Osteoblast (primary cell): ENCODE measurements around the gene NLGN1. TPM values are rescaled to one million over a fixed set of nuclear protein-coding genes. Genes with fewer than 3 reads are reported as not detected.

ENCODE experiments used
- DNase-seq: peaks from one replicate; pipeline ENCODE4 v3.0.0; 2011; ENCODE audit warnings: low spot score, mixed read lengths; ENCODE audit not compliant: insufficient read length; ENCODE audit errors: missing footprints
- H2AFZ ChIP-seq: 2 replicates; pipeline ENCODE4 v1.6.0; 2011; ENCODE audit warnings: mild to moderate bottlenecking, low read length
- H3K27ac ChIP-seq: 2 replicates; pipeline ENCODE4 v1.5.1; 2011; ENCODE audit warnings: mild to moderate bottlenecking, low read depth, low read length, moderate library complexity
- H3K27me3 ChIP-seq: 2 replicates; pipeline ENCODE4 v1.6.0; 2012; ENCODE audit warnings: mild to moderate bottlenecking, control low read depth, inconsistent platforms, low read length, moderate library complexity; ENCODE audit not compliant: insufficient read depth
- H3K36me3 ChIP-seq: 2 replicates; pipeline ENCODE4 v1.5.1; 2011; ENCODE audit warnings: mild to moderate bottlenecking, low read length, control low read depth, moderate library complexity; ENCODE audit not compliant: insufficient read depth
- H3K4me1 ChIP-seq: 2 replicates; pipeline ENCODE4 v1.5.1; 2011; ENCODE audit warnings: mild to moderate bottlenecking, low read length, control low read depth, moderate library complexity; ENCODE audit not compliant: insufficient read depth
- H3K4me2 ChIP-seq: 2 replicates; pipeline ENCODE4 v1.6.0; 2011; ENCODE audit warnings: mild to moderate bottlenecking, low read length; ENCODE audit not compliant: insufficient read depth
- H3K4me3 ChIP-seq: fragments of 200-600 bp; sonication (generic); 3 replicates; pipeline ENCODE4 v1.5.1; 2012; ENCODE audit warnings: mild to moderate bottlenecking, low read length, inconsistent platforms; ENCODE audit not compliant: insufficient read depth
- H3K79me2 ChIP-seq: 2 replicates; pipeline ENCODE4 v1.6.0; 2012; ENCODE audit warnings: mild to moderate bottlenecking, low read length, control low read depth, inconsistent platforms; ENCODE audit not compliant: insufficient read depth
- H3K9me3 ChIP-seq: 2 replicates; pipeline ENCODE4 v1.5.1; 2011; ENCODE audit warnings: low read depth, low read length, control low read depth
- H4K20me1 ChIP-seq: 2 replicates; pipeline ENCODE4 v1.6.0; 2012; ENCODE audit warnings: mild to moderate bottlenecking, low read length, control low read depth; ENCODE audit not compliant: insufficient read depth
- total RNA-seq: library from RNA; depleted of rRNA; stranded (reverse); fragments of >200 nt; gene quantifications from 2 replicates; pipeline ENCODE4 v1.2.3, GENCODE V29; 2012
- TF ChIP-seq, protein P1 (sequence below): IDR thresholded peaks from 2 replicates; pipeline ENCODE4 v1.5.1; 2011; ENCODE audit warnings: mild to moderate bottlenecking, low read depth, low read length, moderate library complexity; ENCODE audit errors: extremely low read depth

Gene NLGN1
- total RNA-seq, 1 donor, result 9.0 TPM

DNA sequence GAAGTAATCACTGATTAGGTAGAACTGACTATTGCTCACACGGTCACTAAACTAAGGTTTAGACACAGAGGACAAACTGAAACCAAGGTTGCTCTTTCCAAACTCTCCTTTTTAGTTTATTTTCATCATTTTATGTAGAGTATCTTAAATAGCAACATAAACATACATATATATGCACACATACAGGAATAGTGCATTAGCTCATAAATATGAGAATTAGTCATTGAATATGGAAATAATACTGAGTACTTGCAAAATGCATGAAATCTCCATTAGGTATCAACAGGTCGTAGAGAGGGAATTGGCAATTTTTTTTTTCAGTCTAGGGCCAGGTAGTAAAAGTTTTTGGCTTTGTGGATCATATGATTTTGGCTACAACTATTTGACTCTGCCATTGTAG is 557.1 kb downstream of the NLGN1 start:
- Histone ChIP-seq H3K27me3 (no peaks in the 10 kb centered on the region), H3K4me3 (no peak overlapping the region), H3K27ac (no peak overlapping the region), H3K79me2 (no peaks in the 10 kb centered on the region), H3K4me2 (no peak overlapping the region), H3K9me3 (no peaks in the 10 kb centered on the region), H3K36me3 (no peaks in the 10 kb centered on the region), H4K20me1 (no peaks in the 10 kb centered on the region), H3K4me1 (no peaks in the 10 kb centered on the region), H2AFZ (no peak overlapping the region)
- DNase-seq, result no peak
- TF ChIP-seq, protein P1, sequence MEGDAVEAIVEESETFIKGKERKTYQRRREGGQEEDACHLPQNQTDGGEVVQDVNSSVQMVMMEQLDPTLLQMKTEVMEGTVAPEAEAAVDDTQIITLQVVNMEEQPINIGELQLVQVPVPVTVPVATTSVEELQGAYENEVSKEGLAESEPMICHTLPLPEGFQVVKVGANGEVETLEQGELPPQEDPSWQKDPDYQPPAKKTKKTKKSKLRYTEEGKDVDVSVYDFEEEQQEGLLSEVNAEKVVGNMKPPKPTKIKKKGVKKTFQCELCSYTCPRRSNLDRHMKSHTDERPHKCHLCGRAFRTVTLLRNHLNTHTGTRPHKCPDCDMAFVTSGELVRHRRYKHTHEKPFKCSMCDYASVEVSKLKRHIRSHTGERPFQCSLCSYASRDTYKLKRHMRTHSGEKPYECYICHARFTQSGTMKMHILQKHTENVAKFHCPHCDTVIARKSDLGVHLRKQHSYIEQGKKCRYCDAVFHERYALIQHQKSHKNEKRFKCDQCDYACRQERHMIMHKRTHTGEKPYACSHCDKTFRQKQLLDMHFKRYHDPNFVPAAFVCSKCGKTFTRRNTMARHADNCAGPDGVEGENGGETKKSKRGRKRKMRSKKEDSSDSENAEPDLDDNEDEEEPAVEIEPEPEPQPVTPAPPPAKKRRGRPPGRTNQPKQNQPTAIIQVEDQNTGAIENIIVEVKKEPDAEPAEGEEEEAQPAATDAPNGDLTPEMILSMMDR, result no peak

- no peaks in the 10 kb centered on the region for H3K9me3 ChIP-seq
- no peak overlapping the region for H3K27ac ChIP-seq
- H2AFZ ChIP-seq, result no peak overlapping the region
- no peaks in the 10 kb centered on the region for H3K36me3 ChIP-seq
- TF ChIP-seq, protein P1, result no peak
- DNase-seq, result no peak
- no peak overlapping the region for H3K4me3 ChIP-seq
- H3K79me2 ChIP-seq, result no peaks in the 10 kb centered on the region
- no peaks in the 10 kb centered on the region for H3K4me1 ChIP-seq
- no peak overlapping the region for H3K4me2 ChIP-seq
- no peaks in the 10 kb centered on the region for H3K27me3 ChIP-seq
- H4K20me1 ChIP-seq, result no peaks in the 10 kb centered on the region
Observed at GRCh38 chr3:173957646-173958045, 560.1 kb downstream of the NLGN1 start.

DNA sequence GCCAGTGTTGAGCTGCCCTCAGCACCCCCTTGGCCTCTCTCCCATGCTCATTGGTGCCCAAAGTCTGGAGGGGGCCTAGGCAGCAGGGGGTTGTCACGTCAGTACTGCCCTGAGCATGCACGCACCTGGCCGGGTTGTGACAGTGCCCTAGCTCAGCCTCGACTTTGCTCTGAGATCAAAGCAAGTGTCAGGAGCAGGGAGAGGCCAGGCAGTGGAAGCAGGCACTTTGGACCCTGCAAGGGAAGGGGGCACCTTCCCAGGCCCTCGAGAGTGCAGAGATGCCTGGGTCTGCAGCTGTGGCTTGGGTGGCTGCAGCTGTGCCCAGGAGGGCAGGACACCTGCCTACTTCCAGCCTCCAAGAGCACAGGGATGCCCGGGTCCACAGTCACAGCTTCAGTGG is 561.3 kb downstream of the NLGN1 start:
- DNase-seq, result no peak
- Histone ChIP-seq H3K4me1 (no peaks in the 10 kb centered on the region), H3K36me3 (no peaks in the 10 kb centered on the region), H3K79me2 (no peaks in the 10 kb centered on the region), H4K20me1 (no peaks in the 10 kb centered on the region), H2AFZ (no peak overlapping the region), H3K9me3 (no peaks in the 10 kb centered on the region), H3K27me3 (no peaks in the 10 kb centered on the region), H3K4me3 (no peak overlapping the region), H3K27ac (no peak overlapping the region), H3K4me2 (no peak overlapping the region)
- TF ChIP-seq, protein P1, result no peak

DNA sequence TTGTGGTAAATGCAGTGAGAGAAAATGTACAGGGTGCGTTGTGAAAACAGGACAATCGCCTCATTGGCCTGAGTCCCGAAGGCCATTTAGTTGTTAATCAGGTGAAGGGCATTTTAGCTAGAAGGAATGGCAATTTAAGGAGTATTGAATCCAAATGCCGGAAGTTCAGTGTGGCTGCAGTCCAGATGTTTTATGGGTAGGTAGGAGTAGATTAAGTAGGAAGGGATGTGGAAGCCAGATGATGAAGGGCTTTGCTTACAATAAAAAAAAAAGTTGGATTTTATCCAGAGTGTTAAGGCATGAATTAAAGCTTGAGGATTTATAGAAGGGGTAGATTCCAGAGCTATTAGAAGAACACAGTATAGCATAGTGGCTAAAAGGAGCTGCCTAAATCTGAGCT is 572.7 kb downstream of the NLGN1 start:
- H3K4me2 ChIP-seq, result no peak overlapping the region
- TF ChIP-seq, protein P1, result no peak
- H4K20me1 ChIP-seq, result no peaks in the 10 kb centered on the region
- H3K79me2 ChIP-seq, result no peaks in the 10 kb centered on the region
- no peaks in the 10 kb centered on the region for H3K27me3 ChIP-seq
- DNase-seq, result no peak
- no peak overlapping the region for H3K27ac ChIP-seq
- H3K4me3 ChIP-seq, result no peak overlapping the region
- H3K4me1 ChIP-seq, result no peaks in the 10 kb centered on the region
- no peaks in the 10 kb centered on the region for H3K9me3 ChIP-seq
- no peak overlapping the region for H2AFZ ChIP-seq
- H3K36me3 ChIP-seq, result no peaks in the 10 kb centered on the region
